H9 (cell line): ENCODE results near the gene C21orf58. TPM values are rescaled to one million over a fixed set of nuclear protein-coding genes. Genes with fewer than 3 reads are reported as not detected.
A peak's percentile ranks its signal among the peaks of the same experiment; 100 is the strongest.

Experiments
- DNase-seq: peaks from one replicate; pipeline ENCODE4 v3.0.0-alpha.2; 2017
- H2AFZ ChIP-seq: one replicate; pipeline ENCODE4 v1.6.1; 2013; ENCODE audit warnings: mild to moderate bottlenecking, low read length, control low read depth, moderate library complexity
- H2AK5ac ChIP-seq: 2 replicates; pipeline ENCODE4 v1.6.1; 2013; ENCODE audit warnings: low read length, control low read depth, mixed read lengths; ENCODE audit not compliant: insufficient read length
- H2BK120ac ChIP-seq: one replicate; pipeline ENCODE4 v1.6.1; 2013; ENCODE audit warnings: low read depth, mild to moderate bottlenecking, low read length, control low read depth, inconsistent platforms; ENCODE audit not compliant: poor library complexity, severe bottlenecking
- H2BK12ac ChIP-seq: 2 replicates; pipeline ENCODE4 v1.6.1; 2013; ENCODE audit warnings: low read length, control low read depth, mixed read lengths, low read depth; ENCODE audit not compliant: insufficient read length
- H2BK15ac ChIP-seq: 2 replicates; pipeline ENCODE4 v1.6.1; 2013; ENCODE audit warnings: low read depth, low read length, control low read depth
- H2BK20ac ChIP-seq: one replicate; pipeline ENCODE4 v1.6.1; 2013; ENCODE audit warnings: low read depth, mild to moderate bottlenecking, low read length, control low read depth, inconsistent platforms; ENCODE audit not compliant: poor library complexity, severe bottlenecking
- H2BK5ac ChIP-seq: 2 replicates; pipeline ENCODE4 v1.6.1; 2013; ENCODE audit warnings: low read length, control low read depth, mixed read lengths; ENCODE audit not compliant: insufficient read length
- H3K14ac ChIP-seq: 2 replicates; pipeline ENCODE4 v1.6.1; 2013; ENCODE audit warnings: low read length, control low read depth; ENCODE audit not compliant: insufficient read depth
- H3K18ac ChIP-seq: 2 replicates; pipeline ENCODE4 v1.6.1; 2013; ENCODE audit warnings: low read depth, mild to moderate bottlenecking, mixed read lengths, low read length, control low read depth; ENCODE audit not compliant: insufficient read length
- H3K23ac ChIP-seq: 2 replicates; pipeline ENCODE4 v1.6.1; 2013; ENCODE audit warnings: low read length, control low read depth, mixed read lengths, low read depth; ENCODE audit not compliant: insufficient read length
- H3K23me2 ChIP-seq: 2 replicates; pipeline ENCODE4 v1.6.1; 2013; ENCODE audit warnings: low read depth, mild to moderate bottlenecking, mixed read lengths, low read length, control low read depth; ENCODE audit not compliant: insufficient read length, poor library complexity, severe bottlenecking
- H3K27ac ChIP-seq: 2 replicates; pipeline ENCODE4 v1.5.1; 2013; ENCODE audit warnings: low read length, control low read depth, mixed read lengths, low read depth; ENCODE audit not compliant: insufficient read length
- H3K27me3 ChIP-seq: 2 replicates; pipeline ENCODE4 v1.6.1; 2013; ENCODE audit warnings: low read length, control low read depth, inconsistent platforms; ENCODE audit not compliant: insufficient read depth
- H3K4ac ChIP-seq: 2 replicates; pipeline ENCODE4 v1.6.1; 2013; ENCODE audit warnings: low read depth, mild to moderate bottlenecking, control low read depth, inconsistent platforms, low read length, moderate library complexity
- H3K4me1 ChIP-seq: 2 replicates; pipeline ENCODE4 v1.6.1; 2013; ENCODE audit warnings: low read length, control low read depth, inconsistent platforms; ENCODE audit not compliant: insufficient read depth
- H3K4me2 ChIP-seq: 2 replicates; pipeline ENCODE4 v1.6.1; 2013; ENCODE audit warnings: low read length, control low read depth, mixed read lengths; ENCODE audit not compliant: insufficient read length, insufficient read depth
- H3K56ac ChIP-seq: 2 replicates; pipeline ENCODE4 v1.6.1; 2013; ENCODE audit warnings: low read depth, mild to moderate bottlenecking, mixed read lengths, low read length, control low read depth; ENCODE audit not compliant: insufficient read length
- H3K79me1 ChIP-seq: 2 replicates; pipeline ENCODE4 v1.6.1; 2013; ENCODE audit warnings: low read depth, mild to moderate bottlenecking, moderate library complexity, low read length, control low read depth, inconsistent platforms; ENCODE audit not compliant: insufficient read depth, poor library complexity, severe bottlenecking
- H3K79me2 ChIP-seq: 2 replicates; pipeline ENCODE4 v1.6.1; 2013; ENCODE audit warnings: low read length, control low read depth, inconsistent platforms; ENCODE audit not compliant: insufficient read depth
- H3K9ac ChIP-seq: 2 replicates; pipeline ENCODE4 v1.6.1; 2013; ENCODE audit warnings: low read length, control low read depth, mixed read lengths; ENCODE audit not compliant: insufficient read length; ENCODE audit errors: extremely low read depth
- H3K9me3 ChIP-seq: one replicate; pipeline ENCODE4 v1.6.1; 2013; ENCODE audit warnings: low read depth, low read length, inconsistent platforms; ENCODE audit not compliant: control insufficient read depth
- H3T11ph ChIP-seq: one replicate; pipeline ENCODE4 v1.6.1; 2013; ENCODE audit warnings: mild to moderate bottlenecking, low read length, control low read depth, inconsistent platforms
- H4K20me1 ChIP-seq: one replicate; pipeline ENCODE4 v1.6.1; 2013; ENCODE audit not compliant: control insufficient read depth, insufficient read length, insufficient read depth
- H4K5ac ChIP-seq: 2 replicates; pipeline ENCODE4 v1.6.1; 2013; ENCODE audit warnings: low read depth, mild to moderate bottlenecking, mixed read lengths, low read length, control low read depth; ENCODE audit not compliant: insufficient read length
- H4K8ac ChIP-seq: replicated peaks from 2 replicates; pipeline ENCODE4 v1.6.1; 2013; ENCODE audit warnings: low read length, control low read depth, mixed read lengths, low read depth; ENCODE audit not compliant: insufficient read length
- H4K91ac ChIP-seq: 2 replicates; pipeline ENCODE4 v1.6.1; 2013; ENCODE audit warnings: low read depth, mild to moderate bottlenecking, moderate library complexity, mixed read lengths, low read length, control low read depth; ENCODE audit not compliant: insufficient read length
- H3K27ac Mint-ChIP-seq, 3 experiments: 2 replicates in 2 of 3; 3 replicates in 1 of 3; pipeline ENCODE4 v1.8.0; 2020 to 2021; ENCODE audit warnings: mixed read lengths in 3 of 3, mild to moderate bottlenecking in 1 of 3, moderate library complexity in 1 of 3
- H3K27me3 Mint-ChIP-seq: 2 replicates; pipeline ENCODE4 v1.8.0; 2021; ENCODE audit warnings: low read depth, mild to moderate bottlenecking, moderate library complexity, mixed read lengths
- H3K36me3 Mint-ChIP-seq, 3 experiments: 2 replicates in 2 of 3; 3 replicates in 1 of 3; pipeline ENCODE4 v1.8.0; 2020 to 2021; ENCODE audit warnings: low read depth in 3 of 3, mixed read lengths in 3 of 3; ENCODE audit not compliant: insufficient read depth in 1 of 3
- H3K4me1 Mint-ChIP-seq, 2 experiments: 2 replicates each; pipeline ENCODE4 v1.8.0; 2020; ENCODE audit warnings: mixed read lengths in 2 of 2
- H3K4me3 Mint-ChIP-seq, 2 experiments: 2 replicates in 1 of 2; 3 replicates in 1 of 2; pipeline ENCODE4 v1.8.0; 2020 to 2021; ENCODE audit warnings: mild to moderate bottlenecking in 2 of 2, mixed read lengths in 2 of 2, moderate library complexity in 1 of 2
- H3K9me3 Mint-ChIP-seq, 2 experiments: 2 replicates in 1 of 2; 3 replicates in 1 of 2; pipeline ENCODE4 v1.8.0; 2020; ENCODE audit warnings: mild to moderate bottlenecking in 2 of 2, mixed read lengths in 2 of 2, moderate library complexity in 1 of 2
- WGBS: extraction: QIAGEN DNeasy Blood & Tissue Kit; methylation state at CpG from one replicate; pipeline ENCODE4 v1.1.7; 2013; ENCODE audit warnings: missing lambda C conversion rate, low lambda C conversion rate, mixed read lengths; ENCODE audit not compliant: insufficient read length; ENCODE audit errors: extremely low coverage; 5-methylcytosine and 5-hydroxymethylcytosine counted together
- total RNA-seq: library from RNA; stranded (reverse); gene quantifications from 2 replicates; pipeline ENCODE4 v1.2.1, GENCODE V29; 2021
- TF ChIP-seq, protein P1 (sequence below): fragments of 200-600 bp; sonication (generic); conservative IDR thresholded peaks from 3 replicates; pipeline ENCODE4 v1.8.0; 2021; ENCODE audit warnings: antibody characterized with exemption, mild to moderate bottlenecking

The C21orf58 gene
- total RNA-seq, 1 experiment from 2014 or later, result 17.2 TPM

GRCh38 chr21:46362946-46363345 is 39.3 kb upstream of the C21orf58 start:
- Histone ChIP-seq H3K79me1 (no peaks in the 10 kb centered on the region), H3K4me2 (no peak overlapping the region), H2BK12ac (no peak overlapping the region), H3K27ac (no peak overlapping the region), H4K5ac (no peak overlapping the region), H2BK15ac (no peak overlapping the region), H2AFZ (no peak overlapping the region), H3K23ac (no peak overlapping the region), H4K8ac (no peak overlapping the region), H3K79me2 (no peaks in the 10 kb centered on the region), H3K4me1 (no peaks in the 10 kb centered on the region), H3K27me3 (no peaks in the 10 kb centered on the region), H3T11ph (no peak overlapping the region), H3K9me3 (no peaks in the 10 kb centered on the region), H2BK5ac (no peak overlapping the region), H4K91ac (no peak overlapping the region), H3K18ac (no peak overlapping the region), H2BK20ac (no peak overlapping the region), H3K56ac (no peak overlapping the region), H3K23me2 (no peaks in the 10 kb centered on the region), H2AK5ac (no peak overlapping the region), H3K4ac (no peak overlapping the region), H3K14ac (no peak overlapping the region), H3K9ac (no peak overlapping the region), H4K20me1 (no peaks in the 10 kb centered on the region), H2BK120ac (no peak overlapping the region)
- peaks cover 52 to 83% (median 72%) of the 10 kb centered on the region in 3 experiments for H3K36me3 Mint-ChIP-seq
- H3K27me3 Mint-ChIP-seq, result no peaks in the 10 kb centered on the region
- no peaks in the 10 kb centered on the region for H3K4me1 Mint-ChIP-seq
- H3K9me3 Mint-ChIP-seq, result peaks cover 0 to 7% of the 10 kb centered on the region in 2 experiments; a peak in 1 of 5 replicates
- TF ChIP-seq, protein P1, sequence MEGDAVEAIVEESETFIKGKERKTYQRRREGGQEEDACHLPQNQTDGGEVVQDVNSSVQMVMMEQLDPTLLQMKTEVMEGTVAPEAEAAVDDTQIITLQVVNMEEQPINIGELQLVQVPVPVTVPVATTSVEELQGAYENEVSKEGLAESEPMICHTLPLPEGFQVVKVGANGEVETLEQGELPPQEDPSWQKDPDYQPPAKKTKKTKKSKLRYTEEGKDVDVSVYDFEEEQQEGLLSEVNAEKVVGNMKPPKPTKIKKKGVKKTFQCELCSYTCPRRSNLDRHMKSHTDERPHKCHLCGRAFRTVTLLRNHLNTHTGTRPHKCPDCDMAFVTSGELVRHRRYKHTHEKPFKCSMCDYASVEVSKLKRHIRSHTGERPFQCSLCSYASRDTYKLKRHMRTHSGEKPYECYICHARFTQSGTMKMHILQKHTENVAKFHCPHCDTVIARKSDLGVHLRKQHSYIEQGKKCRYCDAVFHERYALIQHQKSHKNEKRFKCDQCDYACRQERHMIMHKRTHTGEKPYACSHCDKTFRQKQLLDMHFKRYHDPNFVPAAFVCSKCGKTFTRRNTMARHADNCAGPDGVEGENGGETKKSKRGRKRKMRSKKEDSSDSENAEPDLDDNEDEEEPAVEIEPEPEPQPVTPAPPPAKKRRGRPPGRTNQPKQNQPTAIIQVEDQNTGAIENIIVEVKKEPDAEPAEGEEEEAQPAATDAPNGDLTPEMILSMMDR, result no peak
- H3K4me3 Mint-ChIP-seq, result no peak overlapping the region; a peak in 1 of 5 replicates
- peak; percentile 12 for DNase-seq
- WGBS, result no CpG with 5 or more reads among the region's 15 CpGs
- peak overlapping the region in 2 of 3 experiments; percentile 4 to 41; a peak in 1 of 7 replicates for H3K27ac Mint-ChIP-seq
